Measurements from ENCODE around the gene SLC30A4.

DNA sequence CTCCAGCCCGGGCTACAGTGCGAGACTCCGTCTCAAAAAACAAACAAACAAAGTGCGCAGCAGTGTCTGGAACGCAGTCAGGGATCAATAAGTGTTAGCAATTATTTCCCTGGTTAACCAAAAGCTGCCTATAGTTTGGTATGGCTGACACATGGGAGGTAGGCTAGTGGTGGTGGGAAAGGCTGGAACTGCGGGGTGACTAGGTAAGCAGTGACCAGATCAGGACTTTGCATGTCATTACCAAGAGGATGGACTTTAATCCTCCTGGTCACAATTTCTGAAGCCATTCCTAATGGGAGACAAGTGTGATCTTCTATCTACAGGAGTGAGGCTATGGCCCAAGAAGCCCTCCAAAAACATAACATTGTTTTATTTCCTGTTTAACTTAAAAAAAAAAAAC lies 47.8 kb downstream of the SLC30A4 start:
- TF ChIP-seq, protein P1, sequence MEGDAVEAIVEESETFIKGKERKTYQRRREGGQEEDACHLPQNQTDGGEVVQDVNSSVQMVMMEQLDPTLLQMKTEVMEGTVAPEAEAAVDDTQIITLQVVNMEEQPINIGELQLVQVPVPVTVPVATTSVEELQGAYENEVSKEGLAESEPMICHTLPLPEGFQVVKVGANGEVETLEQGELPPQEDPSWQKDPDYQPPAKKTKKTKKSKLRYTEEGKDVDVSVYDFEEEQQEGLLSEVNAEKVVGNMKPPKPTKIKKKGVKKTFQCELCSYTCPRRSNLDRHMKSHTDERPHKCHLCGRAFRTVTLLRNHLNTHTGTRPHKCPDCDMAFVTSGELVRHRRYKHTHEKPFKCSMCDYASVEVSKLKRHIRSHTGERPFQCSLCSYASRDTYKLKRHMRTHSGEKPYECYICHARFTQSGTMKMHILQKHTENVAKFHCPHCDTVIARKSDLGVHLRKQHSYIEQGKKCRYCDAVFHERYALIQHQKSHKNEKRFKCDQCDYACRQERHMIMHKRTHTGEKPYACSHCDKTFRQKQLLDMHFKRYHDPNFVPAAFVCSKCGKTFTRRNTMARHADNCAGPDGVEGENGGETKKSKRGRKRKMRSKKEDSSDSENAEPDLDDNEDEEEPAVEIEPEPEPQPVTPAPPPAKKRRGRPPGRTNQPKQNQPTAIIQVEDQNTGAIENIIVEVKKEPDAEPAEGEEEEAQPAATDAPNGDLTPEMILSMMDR (conservative IDR thresholded peaks at IDR 0.05): no peak
- no peak for TF ChIP-seq EZH2 (IDR thresholded peaks at IDR 0.05; ENCODE audit: low read depth)

Data from PC-9 (cell line).